ENCODE results near the gene RASA4.
"Not testable (repeated sequence)": the region's sequence is repeated elsewhere in the genome, so short reads cannot be mapped to it uniquely, and the experiment has no call there.

- TF ChIP-seq EZH2phosphoT487 (IDR thresholded peaks at IDR 0.05; ENCODE audit: borderline replicate concordance, low read depth, low read length), result not testable (repeated sequence)
- TF ChIP-seq CTCF (conservative IDR thresholded peaks at IDR 0.05; ENCODE audit: low read length), result peak; percentile 42
These were observed 44.0 kb downstream of the RASA4 start, which contains the start of gene POLR2J3 for GRCh38 chr7:102572261-102573239.
